T-helper 1 cell treated with Interleukin-12 subunit alpha and Interleukin-12 subunit beta and Interleukin-4 antibody, amounts not matched to agents 30 ng/mL and 1 ng/mL, for 36 hours (primary cell): ENCODE measurements around the gene SPATA6. TPM values are rescaled to one million over a fixed set of nuclear protein-coding genes. Genes with fewer than 3 reads are reported as not detected.
"Not testable (repeated sequence)": the region's sequence is repeated elsewhere in the genome, so short reads cannot be mapped to it uniquely, and the experiment has no call there.

Source experiments
- intact Hi-C: fragments of 100-400 bp; cut with micrococcal nuclease; formaldehyde crosslinking; loops from one replicate; pipeline ENCODE4 v1.15.1; 2024
- total RNA-seq: library from RNA; stranded (reverse); gene quantifications from 2 replicates; pipeline ENCODE4 v1.2.3, GENCODE V29; 2022

Gene SPATA6
- total RNA-seq, 1 donor from 2014 or later = 1.1 TPM

GRCh38 chr1:48362901-48363300 is 109.1 kb downstream of the SPATA6 start:
- intact Hi-C loops = no loop called here

GRCh38 chr1:48356901-48357300 is 115.1 kb downstream of the SPATA6 start:
- intact Hi-C loops = no loop called here

GRCh38 chr1:48344373-48344772 is 127.6 kb downstream of the SPATA6 start:
- intact Hi-C loops = no loop called here

DNA sequence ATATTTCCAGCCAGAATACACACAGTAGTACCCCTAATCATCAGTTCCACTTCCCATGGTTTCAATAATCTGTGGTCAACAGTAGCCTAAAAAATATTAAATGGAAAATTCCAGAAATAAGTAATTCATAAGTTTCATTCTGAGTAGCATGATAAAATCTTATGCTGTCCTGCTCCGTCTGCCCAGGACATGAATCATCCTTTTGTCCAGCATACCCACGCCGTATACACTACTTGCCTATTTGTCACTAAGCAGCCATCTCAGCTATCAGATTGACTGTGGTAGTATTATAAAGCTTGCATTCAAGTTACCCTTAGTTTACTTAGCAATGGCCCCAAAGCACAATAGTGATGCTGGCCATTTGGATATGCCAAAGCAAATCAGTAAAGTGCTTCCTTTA is 130.8 kb downstream of the SPATA6 start:
- intact Hi-C loops = no loop called here

DNA sequence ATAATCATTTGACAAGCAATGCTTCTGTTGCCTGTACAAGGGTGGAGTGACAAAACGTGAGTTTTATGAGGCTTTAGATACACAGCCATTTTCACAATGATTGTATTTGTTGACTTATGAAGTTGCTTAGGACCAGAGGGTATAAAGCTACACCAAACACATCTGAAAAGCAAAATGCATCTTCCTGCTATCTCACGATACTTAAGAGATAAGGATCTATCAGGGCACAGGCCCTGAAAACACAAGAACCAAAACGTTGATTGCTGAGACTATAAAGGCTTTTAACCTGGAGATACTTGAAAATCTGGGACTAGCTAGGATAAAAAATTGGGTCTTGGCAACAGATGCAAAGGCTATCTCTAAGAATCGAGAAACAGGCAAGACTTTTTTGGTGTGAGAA is 133.7 kb downstream of the SPATA6 start:
- intact Hi-C loops = no loop called here

GRCh38 chr1:48333316-48333715 is 138.7 kb downstream of the SPATA6 start:
- intact Hi-C loops = no loop called here

GRCh38 chr1:48332115-48332514 is 139.9 kb downstream of the SPATA6 start:
- intact Hi-C loops = no loop called here

DNA sequence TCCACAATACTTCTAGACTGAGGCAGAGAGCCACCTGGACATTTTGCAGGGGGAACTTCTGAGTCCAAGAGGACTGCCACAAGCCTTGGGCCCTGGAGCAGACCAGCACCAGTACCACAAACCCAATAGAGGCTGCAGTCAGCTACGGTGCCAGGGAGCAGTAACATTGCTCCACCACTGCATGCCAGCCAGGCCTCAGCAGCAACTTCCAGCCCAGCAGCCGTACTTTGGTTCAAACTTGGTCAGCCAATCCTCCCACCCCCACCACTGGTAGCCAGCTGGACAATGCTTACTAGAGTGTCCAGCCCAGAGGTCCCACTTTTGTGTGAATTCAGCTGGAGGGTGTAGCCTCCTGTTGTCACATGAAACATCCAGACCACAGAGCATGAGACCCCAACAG is 142.1 kb downstream of the SPATA6 start:
- intact Hi-C loops = no loop called here

DNA sequence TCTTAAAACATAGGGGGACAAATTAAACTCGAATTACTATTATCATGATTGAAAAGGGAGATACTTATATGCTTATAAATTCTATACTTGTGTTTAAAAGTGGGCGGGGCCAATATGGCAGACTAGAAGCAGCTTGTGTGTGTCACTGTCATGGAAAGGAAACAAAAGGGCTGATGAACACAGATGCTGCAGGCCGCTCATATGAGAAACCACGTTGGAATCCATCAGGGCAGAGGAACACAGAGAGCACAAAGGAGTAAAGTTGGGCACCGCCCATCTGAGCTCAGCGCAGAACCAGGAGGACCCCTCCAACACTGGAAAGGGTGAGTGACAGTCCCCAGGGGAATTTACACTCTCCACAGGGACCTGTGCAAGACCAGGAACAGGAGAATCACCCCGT is 142.5 kb downstream of the SPATA6 start:
- intact Hi-C loops = no loop called here

GRCh38 chr1:48311829-48312228 is 160.2 kb downstream of the SPATA6 start:
- intact Hi-C loops = not testable (repeated sequence)

GRCh38 chr1:48309564-48310082 is 162.4 kb downstream of the SPATA6 start:
- intact Hi-C loops = no loop called here

GRCh38 chr1:48302652-48303051 is 169.4 kb downstream of the SPATA6 start:
- intact Hi-C loops = no loop called here

DNA sequence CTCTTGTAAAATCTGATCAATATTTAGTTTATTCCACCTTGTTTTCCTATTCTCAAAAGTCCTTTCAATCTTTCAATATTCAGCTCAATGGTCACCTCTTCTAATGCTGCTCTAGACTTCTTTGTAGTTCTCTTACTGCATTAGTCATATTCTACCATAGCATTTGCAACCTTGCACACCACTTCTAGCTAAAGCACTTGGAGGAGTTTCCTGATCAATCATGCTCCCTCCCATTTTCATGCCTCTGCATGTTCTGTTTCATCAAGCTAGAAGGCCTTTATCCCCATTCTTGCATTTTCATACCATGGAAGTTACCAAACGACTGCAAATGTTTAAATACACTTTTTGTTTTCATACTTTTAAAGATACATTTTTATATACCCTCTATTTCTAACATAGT is 177.3 kb downstream of the SPATA6 start:
- intact Hi-C loops = no loop called here

DNA sequence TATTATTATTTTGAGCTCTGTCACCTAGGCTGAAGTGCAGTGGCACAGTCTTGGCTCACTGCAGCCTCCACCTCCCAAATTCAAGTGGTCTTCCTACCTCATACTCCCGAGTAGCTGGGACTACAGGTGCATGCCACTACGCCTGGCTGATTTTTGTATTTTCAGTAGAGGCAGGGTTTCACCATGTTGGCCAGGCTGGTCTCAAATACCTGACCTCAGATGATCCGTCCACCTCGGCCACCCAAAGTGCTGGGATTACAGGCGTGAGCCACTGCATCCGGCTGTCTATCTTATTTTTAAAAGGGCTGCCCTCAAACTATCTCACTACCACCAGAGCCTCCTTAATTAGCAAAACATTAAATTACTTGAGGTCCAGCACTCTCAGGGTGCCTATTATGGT is 177.9 kb downstream of the SPATA6 start:
- intact Hi-C loops = not testable (repeated sequence)

GRCh38 chr1:48292706-48293105 is 179.3 kb downstream of the SPATA6 start:
- intact Hi-C loops = no loop called here

DNA sequence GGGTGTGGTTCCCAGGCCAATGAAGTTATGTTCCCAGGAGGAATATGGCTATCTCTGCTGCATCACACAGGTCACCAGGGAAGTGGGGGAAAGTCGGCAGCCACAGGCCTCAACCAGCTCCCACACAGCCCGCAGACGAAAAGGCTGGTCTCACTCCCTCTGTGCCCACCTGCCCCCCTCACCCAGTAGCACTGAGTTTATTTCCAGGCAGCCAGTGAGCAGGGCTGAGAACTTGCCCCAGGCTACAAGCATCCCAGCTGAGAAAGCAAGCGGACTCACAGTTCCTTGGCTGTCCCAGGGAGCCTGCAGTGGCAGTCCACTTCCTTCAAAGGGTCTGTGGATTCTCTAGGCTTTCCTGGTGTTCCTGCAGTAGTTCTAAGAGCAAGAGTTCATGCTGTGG is 180.6 kb downstream of the SPATA6 start:
- intact Hi-C loops = no loop called here

DNA sequence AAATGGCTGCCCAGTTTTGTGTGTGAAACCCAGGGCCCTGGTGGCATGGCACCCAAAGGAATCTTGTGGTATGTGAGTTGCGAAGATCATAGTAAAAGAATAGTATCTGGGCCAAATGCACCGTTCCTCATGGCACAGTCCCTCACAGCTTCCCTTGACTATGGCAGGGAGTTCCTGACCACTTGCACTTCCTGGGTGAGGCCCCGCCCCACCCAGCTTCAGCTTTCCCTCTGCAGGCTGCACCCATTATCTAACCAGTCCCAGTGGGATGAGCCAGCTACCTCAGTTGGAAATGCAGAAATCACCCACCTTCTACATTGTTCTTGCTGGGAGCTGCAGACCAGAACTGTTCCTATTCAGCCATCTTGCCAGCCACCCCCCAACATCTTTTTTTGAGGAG is 186.5 kb downstream of the SPATA6 start:
- intact Hi-C loops = no loop called here

DNA sequence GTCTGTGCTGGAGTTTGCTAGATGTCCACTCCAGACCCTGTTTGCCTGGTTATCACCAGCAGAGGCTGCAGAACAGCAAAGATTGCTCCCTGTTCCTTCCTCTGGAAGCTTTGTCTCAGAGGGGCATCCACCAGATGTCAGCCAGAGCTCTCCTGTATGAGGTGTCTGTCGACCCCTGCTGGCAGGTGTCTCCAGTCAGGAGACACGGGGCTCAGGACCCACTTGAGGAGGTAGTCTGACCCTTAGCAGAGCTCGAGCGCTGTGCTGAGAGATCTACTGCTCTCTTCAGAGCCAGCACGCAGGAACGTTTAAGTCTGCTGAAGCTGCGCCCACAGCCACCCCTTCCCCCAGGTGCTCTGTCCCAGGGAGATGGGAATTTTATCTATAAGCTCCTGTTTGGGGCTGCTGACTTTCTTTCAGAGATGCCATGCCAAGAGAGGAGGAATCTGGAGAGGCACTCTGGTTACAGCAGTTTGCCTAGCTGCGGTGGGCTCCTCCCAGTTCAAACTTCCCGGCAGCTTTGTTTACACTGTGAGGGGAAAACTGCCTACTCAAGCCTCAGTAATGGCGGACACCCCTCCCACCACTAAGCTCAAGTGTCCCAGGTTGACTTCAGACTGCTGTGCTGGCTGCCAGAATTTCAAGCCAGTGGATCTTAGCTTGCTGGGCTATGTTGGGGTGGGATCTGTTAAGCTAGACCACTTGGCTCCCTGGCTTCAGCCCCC is 187.1 kb downstream of the SPATA6 start:
- intact Hi-C loops = not testable (repeated sequence)

DNA sequence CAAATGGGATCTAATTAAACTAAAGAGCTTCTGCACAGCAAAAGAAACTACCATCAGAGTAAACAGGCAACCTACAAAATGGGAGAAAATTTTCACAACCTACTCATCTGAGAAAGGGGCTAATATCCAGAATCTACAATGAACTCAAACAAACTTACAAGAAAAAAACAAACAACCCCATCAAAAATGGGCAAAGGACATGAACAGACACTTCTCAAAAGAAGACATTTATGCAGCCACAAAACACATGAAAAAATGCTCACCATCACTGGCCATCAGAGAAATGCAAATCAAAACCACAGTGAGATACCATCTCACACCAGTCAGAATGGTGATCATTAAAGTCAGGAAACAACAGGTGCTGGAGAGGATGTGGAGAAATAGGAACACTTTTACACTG is 189.7 kb downstream of the SPATA6 start:
- intact Hi-C loops = not testable (repeated sequence)

DNA sequence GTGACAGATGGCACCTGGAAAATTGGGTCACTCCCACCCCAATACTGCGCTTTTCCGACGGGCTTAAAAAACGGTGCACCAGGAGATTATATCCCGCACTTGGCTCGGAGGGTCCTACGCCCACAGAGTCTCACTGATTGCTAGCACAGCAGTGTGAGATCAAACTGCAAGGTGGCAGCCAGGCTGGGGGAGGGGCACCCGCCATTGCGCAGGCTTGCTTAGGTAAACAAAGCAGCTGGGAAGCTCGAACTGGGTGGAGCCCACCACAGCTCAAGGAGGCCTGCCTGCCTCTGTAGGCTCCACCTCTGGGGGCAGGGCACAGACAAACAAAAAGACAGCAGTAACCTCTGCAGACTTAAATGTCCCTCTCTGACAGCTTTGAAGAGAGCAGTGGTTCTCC is 194.6 kb downstream of the SPATA6 start:
- intact Hi-C loops = not testable (repeated sequence)

DNA sequence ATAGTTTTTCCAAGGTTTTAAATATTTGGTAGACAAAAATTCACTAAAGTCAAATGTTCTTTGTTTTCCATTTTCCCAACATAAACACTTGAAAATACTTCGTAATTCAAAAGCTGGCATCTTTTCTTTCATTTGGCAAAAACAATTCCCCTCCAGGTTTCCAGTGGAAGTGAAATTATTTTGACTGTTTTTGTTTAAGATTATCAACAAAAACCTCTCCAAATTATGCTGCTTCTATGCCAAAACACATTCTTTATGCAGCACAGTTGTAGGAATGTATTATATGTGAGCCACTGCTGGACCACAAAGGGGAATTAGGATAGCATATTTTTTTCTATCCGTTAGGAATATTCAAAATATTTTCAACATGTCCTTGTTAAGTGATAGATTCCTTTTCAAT is 205.4 kb downstream of the SPATA6 start:
- intact Hi-C loops = no loop called here

- intact Hi-C loops = no loop called here
Measured at GRCh38 chr1:48263041-48263440, 209.0 kb downstream of the SPATA6 start.

GRCh38 chr1:48261881-48262400 is 210.1 kb downstream of the SPATA6 start:
- intact Hi-C loops = no loop called here
